Keratinocyte (primary cell): ENCODE data around the gene NLGN1. TPM values are rescaled to one million over a fixed set of nuclear protein-coding genes. Genes with fewer than 3 reads are reported as not detected.

Experiments
- DNase-seq: peaks from one replicate; pipeline ENCODE4 v3.0.0-alpha.2; 2011; ENCODE audit warnings: low read depth, missing footprints, low spot score
- FAIRE-seq: peaks from 2 replicates; lab custom pipeline; 2011; peaks lifted over from hg19 to GRCh38; lab: Jason Lieb, UNC
- H2AFZ ChIP-seq: 2 replicates; pipeline ENCODE4 v1.6.0; 2012; ENCODE audit warnings: low read length, control low read depth, inconsistent platforms; ENCODE audit not compliant: control insufficient read depth
- H3K27ac ChIP-seq: 2 replicates; pipeline ENCODE4 v1.5.1; 2011; ENCODE audit warnings: low read length; ENCODE audit not compliant: control insufficient read depth, insufficient read depth
- H3K27me3 ChIP-seq: 3 replicates; pipeline ENCODE4 v1.6.0; 2011; ENCODE audit warnings: low read length; ENCODE audit not compliant: control insufficient read depth, insufficient read depth; ENCODE audit errors: extremely low read depth
- H3K36me3 ChIP-seq, 2 experiments: 2 replicates in 1 of 2; 3 replicates in 1 of 2; pipeline ENCODE4 v1.5.1; 2011; ENCODE audit warnings: low read length in 2 of 2, mild to moderate bottlenecking in 1 of 2; ENCODE audit not compliant: control insufficient read depth in 2 of 2, insufficient read depth in 2 of 2; ENCODE audit errors: extremely low read depth in 1 of 2
- H3K4me1 ChIP-seq: 3 replicates; pipeline ENCODE4 v1.5.1; 2011; ENCODE audit warnings: low read length; ENCODE audit not compliant: control insufficient read depth, insufficient read depth; ENCODE audit errors: extremely low read depth
- H3K4me2 ChIP-seq: 3 replicates; pipeline ENCODE4 v1.6.0; 2011; ENCODE audit warnings: low read depth, low read length; ENCODE audit not compliant: control insufficient read depth, insufficient read depth; ENCODE audit errors: extremely low read depth
- H3K4me3 ChIP-seq, 3 experiments: fragments of 200-600 bp in 1 of 3; sonication (generic) in 1 of 3; 2 replicates in 2 of 3; 3 replicates in 1 of 3; pipeline ENCODE4 v1.5.1; 2011 to 2016; ENCODE audit warnings: low read length in 3 of 3, mild to moderate bottlenecking in 3 of 3, control low read depth in 2 of 3, inconsistent platforms in 1 of 3, low read depth in 1 of 3, mixed read lengths in 1 of 3, mixed run types in 1 of 3, moderate library complexity in 1 of 3; ENCODE audit not compliant: control insufficient read depth in 2 of 3, insufficient read depth in 2 of 3; ENCODE audit errors: extremely low read depth in 1 of 3
- H3K79me2 ChIP-seq: 2 replicates; pipeline ENCODE4 v1.6.0; 2012; ENCODE audit warnings: low read length; ENCODE audit not compliant: control insufficient read depth, insufficient read depth
- H3K9ac ChIP-seq: 3 replicates; pipeline ENCODE4 v1.6.0; 2011; ENCODE audit warnings: low read length; ENCODE audit not compliant: control insufficient read depth, insufficient read depth; ENCODE audit errors: extremely low read depth
- H3K9me1 ChIP-seq: 3 replicates; pipeline ENCODE4 v1.6.0; 2011; ENCODE audit warnings: low read length; ENCODE audit not compliant: control insufficient read depth, insufficient read depth; ENCODE audit errors: extremely low read depth
- H3K9me3 ChIP-seq: 2 replicates; pipeline ENCODE4 v1.5.1; 2012; ENCODE audit warnings: low read depth, low read length; ENCODE audit not compliant: control insufficient read depth
- H4K20me1 ChIP-seq: 3 replicates; pipeline ENCODE4 v1.6.0; 2011; ENCODE audit warnings: low read length; ENCODE audit not compliant: control insufficient read depth, insufficient read depth; ENCODE audit errors: extremely low read depth
- EZH2 ChIP-seq: IDR thresholded peaks from one replicate; pipeline ENCODE4 v1.6.1; 2012; ENCODE audit warnings: inconsistent platforms, mild to moderate bottlenecking, low read length, moderate library complexity
- dilution Hi-C: fragments of 300-500 bp; cut with MboI; formaldehyde crosslinking; loops from one replicate; pipeline ENCODE4 v1.7.0; 2020; ENCODE audit warnings: low sequenced_read_pairs; ENCODE audit not compliant: extremely low pct_ligation_motif_present
- polyA plus RNA-seq, 5 experiments: library from polyadenylated mRNA; depleted of rRNA in 3 of 5; stranded (reverse) in 3 of 5; stranded (forward) in 1 of 5; unstranded in 1 of 5; fragments of >200 nt; gene quantifications; 1 replicate in 1 of 5; 2 replicates in 3 of 5; 3 replicates in 1 of 5; pipeline versions ENCODE4 v1.2.1 to v1.2.3, GENCODE V29; 2011 to 2012; ENCODE audit warnings: missing spikeins in 2 of 5, low read depth in 1 of 5, low replicate concordance in 1 of 5
- TF ChIP-seq, protein P1 (sequence below), 3 experiments: IDR thresholded peaks in 1 of 3; conservative IDR thresholded peaks in 1 of 3; optimal IDR thresholded peaks in 1 of 3; 2 replicates in 2 of 3; 3 replicates in 1 of 3; pipeline versions ENCODE3 to v1.5.1; 2011; ENCODE audit warnings: low read length in 3 of 3, mild to moderate bottlenecking in 3 of 3, moderate library complexity in 2 of 3, control low read depth in 1 of 3, inconsistent platforms in 1 of 3; ENCODE audit not compliant: insufficient read depth in 2 of 3; ENCODE audit errors: extremely low read depth in 1 of 3

NLGN1 gene
- polyA plus RNA-seq, 1 donor (not counting 4 experiments of a cell fraction or from before 2014, with no cell fraction given): not detected

DNA sequence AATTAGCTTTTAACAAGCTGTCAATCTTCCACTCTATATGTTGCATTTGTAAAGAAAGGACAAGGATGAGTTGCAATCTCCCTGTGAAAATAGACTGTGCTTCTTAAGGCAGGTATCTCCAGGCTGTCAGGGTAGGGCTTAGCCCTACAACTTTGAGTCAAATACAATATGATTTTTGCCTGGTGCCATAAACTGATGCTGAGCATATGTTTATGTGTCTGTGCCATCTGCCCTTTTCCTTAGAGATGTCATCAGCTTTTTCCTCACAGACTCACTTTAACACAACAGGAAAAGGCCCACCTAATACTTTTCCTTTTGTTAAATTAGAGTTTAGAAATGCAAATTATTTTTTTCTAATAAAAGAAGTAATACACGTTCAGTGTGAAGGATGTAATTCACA lies 548.3 kb downstream of the NLGN1 start:
- Histone ChIP-seq H2AFZ (no peak overlapping the region), H3K9ac (no peak overlapping the region), H3K4me2 (no peak overlapping the region), H4K20me1 (no peaks in the 10 kb centered on the region), H3K9me3 (no peaks in the 10 kb centered on the region), H3K27me3 (no peaks in the 10 kb centered on the region), H3K9me1 (no peaks in the 10 kb centered on the region), H3K36me3 (no peaks in the 10 kb centered on the region), H3K79me2 (no peaks in the 10 kb centered on the region), H3K4me1 (no peaks in the 10 kb centered on the region), H3K27ac (no peak overlapping the region), H3K4me3 (no peak overlapping the region)
- dilution Hi-C loops: no loop called here
- DNase-seq (no peak), FAIRE-seq (no peak)
- TF ChIP-seq, protein P1, sequence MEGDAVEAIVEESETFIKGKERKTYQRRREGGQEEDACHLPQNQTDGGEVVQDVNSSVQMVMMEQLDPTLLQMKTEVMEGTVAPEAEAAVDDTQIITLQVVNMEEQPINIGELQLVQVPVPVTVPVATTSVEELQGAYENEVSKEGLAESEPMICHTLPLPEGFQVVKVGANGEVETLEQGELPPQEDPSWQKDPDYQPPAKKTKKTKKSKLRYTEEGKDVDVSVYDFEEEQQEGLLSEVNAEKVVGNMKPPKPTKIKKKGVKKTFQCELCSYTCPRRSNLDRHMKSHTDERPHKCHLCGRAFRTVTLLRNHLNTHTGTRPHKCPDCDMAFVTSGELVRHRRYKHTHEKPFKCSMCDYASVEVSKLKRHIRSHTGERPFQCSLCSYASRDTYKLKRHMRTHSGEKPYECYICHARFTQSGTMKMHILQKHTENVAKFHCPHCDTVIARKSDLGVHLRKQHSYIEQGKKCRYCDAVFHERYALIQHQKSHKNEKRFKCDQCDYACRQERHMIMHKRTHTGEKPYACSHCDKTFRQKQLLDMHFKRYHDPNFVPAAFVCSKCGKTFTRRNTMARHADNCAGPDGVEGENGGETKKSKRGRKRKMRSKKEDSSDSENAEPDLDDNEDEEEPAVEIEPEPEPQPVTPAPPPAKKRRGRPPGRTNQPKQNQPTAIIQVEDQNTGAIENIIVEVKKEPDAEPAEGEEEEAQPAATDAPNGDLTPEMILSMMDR (optimal IDR thresholded peaks at IDR 0.05 in 1 of 3, IDR thresholded peaks at IDR 0.05 in 1 of 3, conservative IDR thresholded peaks at IDR 0.05 in 1 of 3; ENCODE audit: extremely low read depth in 1 of 3, insufficient read depth in 2 of 3, low read length in 3 of 3): no peak
- TF ChIP-seq EZH2: no peak

DNA sequence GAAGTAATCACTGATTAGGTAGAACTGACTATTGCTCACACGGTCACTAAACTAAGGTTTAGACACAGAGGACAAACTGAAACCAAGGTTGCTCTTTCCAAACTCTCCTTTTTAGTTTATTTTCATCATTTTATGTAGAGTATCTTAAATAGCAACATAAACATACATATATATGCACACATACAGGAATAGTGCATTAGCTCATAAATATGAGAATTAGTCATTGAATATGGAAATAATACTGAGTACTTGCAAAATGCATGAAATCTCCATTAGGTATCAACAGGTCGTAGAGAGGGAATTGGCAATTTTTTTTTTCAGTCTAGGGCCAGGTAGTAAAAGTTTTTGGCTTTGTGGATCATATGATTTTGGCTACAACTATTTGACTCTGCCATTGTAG lies 557.1 kb downstream of the NLGN1 start:
- Histone ChIP-seq H3K36me3 (no peaks in the 10 kb centered on the region), H3K4me1 (no peaks in the 10 kb centered on the region), H3K4me3 (no peak overlapping the region), H3K27me3 (no peaks in the 10 kb centered on the region), H4K20me1 (no peaks in the 10 kb centered on the region), H3K79me2 (no peaks in the 10 kb centered on the region), H3K9me1 (no peaks in the 10 kb centered on the region), H2AFZ (no peak overlapping the region), H3K9ac (no peak overlapping the region), H3K27ac (no peak overlapping the region), H3K4me2 (no peak overlapping the region), H3K9me3 (no peaks in the 10 kb centered on the region)
- TF ChIP-seq EZH2: no peak
- TF ChIP-seq, protein P1 (optimal IDR thresholded peaks at IDR 0.05 in 1 of 3, IDR thresholded peaks at IDR 0.05 in 1 of 3, conservative IDR thresholded peaks at IDR 0.05 in 1 of 3; ENCODE audit: extremely low read depth in 1 of 3, insufficient read depth in 2 of 3, low read length in 3 of 3): no peak
- dilution Hi-C loops: no loop called here
- DNase-seq (no peak), FAIRE-seq (no peak)
